Naive thymus-derived CD8-positive, alpha-beta T cell (primary cell): ENCODE measurements around the gene GPBP1L1. TPM values are rescaled to one million over a fixed set of nuclear protein-coding genes. Genes with fewer than 3 reads are reported as not detected.

Experiments
- polyA plus RNA-seq, 3 donors: library from polyadenylated mRNA; unstranded; fragments of 300-500 nt; fragmentation: Illumina TruSeq; gene quantifications; one replicate each; pipeline ENCODE4 v1.2.3, GENCODE V29; 2021
- total RNA-seq, 8 experiments: library from RNA in 2 of 8; stranded (reverse) in 2 of 8; gene quantifications; one replicate each; pipeline ENCODE4 v1.2.3 and lab custom pipeline; 2021 to 2026

The GPBP1L1 gene
- total and polyA plus RNA-seq, 5 experiments from 2014 or later = 88.9 to 193 (median 94.0) TPM

Other genes starting within 250 kb of the GPBP1L1 start
- gene TESK2, start 195.4 kb downstream of the GPBP1L1 start, total RNA-seq = 1 to 10 TPM; 9.8 to 10.0 TPM
- gene TESK2, start 195.4 kb downstream of the GPBP1L1 start, polyA plus RNA-seq = 1 to 10 TPM; 2.3 to 3.1 (median 2.7) TPM
- 10 to 100 TPM; 13.3 to 16.0 TPM for gene CCDC163, start 186.5 kb downstream of the GPBP1L1 start, total RNA-seq
- 10 to 100 TPM in 1 of 3 donors, 1 to 10 TPM in 2; 4.1 to 10.0 (median 5.0) TPM for gene CCDC163, start 186.5 kb downstream of the GPBP1L1 start, polyA plus RNA-seq
- gene MMACHC, start 186.2 kb downstream of the GPBP1L1 start, total RNA-seq = 1 to 10 TPM; 4.8 to 5.5 TPM
- 1 to 10 TPM in 1 of 3 donors, under 1 TPM in 2; 0.12 to 1.6 (median 0.82) TPM for gene MMACHC, start 186.2 kb downstream of the GPBP1L1 start, polyA plus RNA-seq
- 100 to 1,000 TPM; 115 to 129 TPM for gene PRDX1, start 164.6 kb downstream of the GPBP1L1 start, total RNA-seq
- gene PRDX1, start 164.6 kb downstream of the GPBP1L1 start, polyA plus RNA-seq = 100 to 1,000 TPM; 174 to 214 (median 205) TPM
- 10 to 100 TPM; 74.8 to 78.0 TPM for gene AKR1A1, start 135.7 kb downstream of the GPBP1L1 start, total RNA-seq
- 10 to 100 TPM; 82.8 to 96.3 (median 85.5) TPM for gene AKR1A1, start 135.7 kb downstream of the GPBP1L1 start, polyA plus RNA-seq
- 10 to 100 TPM; 72.7 to 73.2 TPM for gene NASP, start 102.5 kb downstream of the GPBP1L1 start, total RNA-seq
- 10 to 100 TPM; 72.5 to 89.3 (median 84.0) TPM for gene NASP, start 102.5 kb downstream of the GPBP1L1 start, polyA plus RNA-seq
- gene CCDC17, start 62.5 kb downstream of the GPBP1L1 start, total RNA-seq = 1 to 10 TPM; 9.2 to 9.4 TPM
- under 1 TPM in 1 of 3 donors, not detected in 2; 0.43 TPM for gene CCDC17, start 62.5 kb downstream of the GPBP1L1 start, polyA plus RNA-seq
- 10 to 100 TPM; 23.9 to 29.1 TPM for gene TMEM69, start 1.6 kb upstream of the GPBP1L1 start, total RNA-seq
- gene TMEM69, start 1.6 kb upstream of the GPBP1L1 start, polyA plus RNA-seq = 10 to 100 TPM; 43.5 to 59.4 (median 56.0) TPM
- 10 to 100 TPM; 14.2 to 15.6 TPM for gene IPP, start 64.1 kb upstream of the GPBP1L1 start, total RNA-seq
- gene IPP, start 64.1 kb upstream of the GPBP1L1 start, polyA plus RNA-seq = 10 to 100 TPM in 2 of 3 donors, 1 to 10 TPM in 1; 8.7 to 17.4 (median 12.8) TPM
- gene MAST2, start 117.1 kb upstream of the GPBP1L1 start, total RNA-seq = 1 to 10 TPM; 8.4 to 8.9 TPM
- 1 to 10 TPM in 2 of 3 donors, under 1 TPM in 1; 0.48 to 1.7 (median 1.4) TPM for gene MAST2, start 117.1 kb upstream of the GPBP1L1 start, polyA plus RNA-seq